ENCODE results near the gene OGDH.
A peak's percentile ranks its signal among the peaks of the same experiment; 100 is the strongest.

OGDH gene

DNA sequence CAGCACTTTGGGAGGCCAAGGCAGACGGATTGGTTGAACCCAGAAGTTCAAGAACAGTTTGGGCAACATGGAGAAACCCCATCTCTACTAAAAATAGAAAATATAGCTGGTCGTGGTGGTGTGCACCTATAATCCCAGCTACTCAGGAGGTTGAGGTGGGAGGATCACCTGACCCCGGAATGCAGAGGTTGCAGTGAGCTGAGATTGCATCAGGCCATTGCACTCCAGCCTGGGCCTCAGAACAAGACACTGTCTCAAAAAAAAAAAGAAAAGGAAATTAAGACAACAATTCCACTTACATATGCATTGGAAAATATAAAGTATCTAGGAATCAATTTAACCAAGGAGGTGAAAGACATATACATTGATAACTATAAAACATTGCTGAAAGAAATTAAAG is 7.2 kb upstream of the OGDH start:
- ATAC-seq (ENCODE audit: low read depth) (no peak), DNase-seq (ENCODE audit: low spot score) (no peak)
- Histone ChIP-seq H3K4me3 (ENCODE audit: severe bottlenecking) (no peak overlapping the region), H3K36me3 (ENCODE audit: low read depth) (no peaks in the 10 kb centered on the region), H3K27ac (ENCODE audit: poor library complexity, severe bottlenecking) (no peak overlapping the region), H3K9me3 (ENCODE audit: severe bottlenecking) (no peaks in the 10 kb centered on the region), H3K4me1 (ENCODE audit: insufficient read depth, poor library complexity, severe bottlenecking) (no peaks in the 10 kb centered on the region), H3K27me3 (ENCODE audit: insufficient read depth, poor library complexity, severe bottlenecking) (no peaks in the 10 kb centered on the region)
- TF ChIP-seq, protein P1, sequence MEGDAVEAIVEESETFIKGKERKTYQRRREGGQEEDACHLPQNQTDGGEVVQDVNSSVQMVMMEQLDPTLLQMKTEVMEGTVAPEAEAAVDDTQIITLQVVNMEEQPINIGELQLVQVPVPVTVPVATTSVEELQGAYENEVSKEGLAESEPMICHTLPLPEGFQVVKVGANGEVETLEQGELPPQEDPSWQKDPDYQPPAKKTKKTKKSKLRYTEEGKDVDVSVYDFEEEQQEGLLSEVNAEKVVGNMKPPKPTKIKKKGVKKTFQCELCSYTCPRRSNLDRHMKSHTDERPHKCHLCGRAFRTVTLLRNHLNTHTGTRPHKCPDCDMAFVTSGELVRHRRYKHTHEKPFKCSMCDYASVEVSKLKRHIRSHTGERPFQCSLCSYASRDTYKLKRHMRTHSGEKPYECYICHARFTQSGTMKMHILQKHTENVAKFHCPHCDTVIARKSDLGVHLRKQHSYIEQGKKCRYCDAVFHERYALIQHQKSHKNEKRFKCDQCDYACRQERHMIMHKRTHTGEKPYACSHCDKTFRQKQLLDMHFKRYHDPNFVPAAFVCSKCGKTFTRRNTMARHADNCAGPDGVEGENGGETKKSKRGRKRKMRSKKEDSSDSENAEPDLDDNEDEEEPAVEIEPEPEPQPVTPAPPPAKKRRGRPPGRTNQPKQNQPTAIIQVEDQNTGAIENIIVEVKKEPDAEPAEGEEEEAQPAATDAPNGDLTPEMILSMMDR (IDR thresholded peaks at IDR 0.05; ENCODE audit: poor library complexity, severe bottlenecking) = no peak

DNA sequence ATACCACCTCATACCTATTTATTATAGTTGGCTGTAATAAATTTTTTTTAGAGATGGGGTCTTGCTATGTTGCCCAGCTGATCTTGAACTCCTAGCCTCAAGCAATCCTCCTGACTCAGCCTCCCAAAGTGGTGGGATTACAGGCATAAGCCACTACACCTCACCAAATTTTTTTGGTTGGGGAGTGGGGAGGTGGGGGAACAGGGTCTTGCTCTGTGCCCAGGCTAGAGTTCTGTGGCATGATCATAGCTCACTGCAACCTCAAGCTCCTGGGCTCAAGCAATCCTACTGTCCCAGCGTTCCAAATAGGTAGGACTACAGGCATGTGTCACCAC is 3.9 kb upstream of the OGDH start:
- H3K9me3 ChIP-seq (ENCODE audit: severe bottlenecking) = no peaks in the 10 kb centered on the region
- H3K36me3 ChIP-seq (ENCODE audit: low read depth) = peaks cover 3% of the 10 kb centered on the region; the same call in 1 of the 2 replicates
- ATAC-seq (ENCODE audit: low read depth) (no peak), DNase-seq (ENCODE audit: low spot score) (no peak)
- TF ChIP-seq, protein P1 (IDR thresholded peaks at IDR 0.05; ENCODE audit: poor library complexity, severe bottlenecking) = no peak
- no peaks in the 10 kb centered on the region for H3K4me1 ChIP-seq (ENCODE audit: insufficient read depth, poor library complexity, severe bottlenecking)
- no peak overlapping the region for H3K27ac ChIP-seq (ENCODE audit: poor library complexity, severe bottlenecking)
- no peak overlapping the region for H3K4me3 ChIP-seq (ENCODE audit: severe bottlenecking)
- H3K27me3 ChIP-seq (ENCODE audit: insufficient read depth, poor library complexity, severe bottlenecking) = no peaks in the 10 kb centered on the region

DNA sequence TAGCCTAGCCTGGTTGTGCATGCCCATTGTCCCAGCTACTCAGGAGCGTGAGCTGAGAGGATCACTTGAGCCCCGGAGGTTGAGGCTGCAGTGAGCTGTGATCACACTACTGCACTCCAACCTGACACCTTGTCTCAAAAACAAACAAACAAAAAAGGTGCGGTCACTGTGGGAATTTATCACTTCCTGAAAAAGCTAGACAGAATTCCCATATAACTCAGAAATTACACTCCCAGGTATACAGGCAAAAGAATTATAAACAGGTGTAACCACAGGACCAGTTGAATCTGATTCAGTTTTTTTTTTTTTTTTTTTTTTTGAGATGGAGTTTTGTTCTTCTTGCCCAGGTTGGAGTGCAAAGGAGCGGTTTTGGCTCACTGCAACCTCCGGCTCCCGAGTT is 3.2 kb upstream of the OGDH start:
- no peaks in the 10 kb centered on the region for H3K4me1 ChIP-seq (ENCODE audit: insufficient read depth, poor library complexity, severe bottlenecking)
- no peak overlapping the region for H3K4me3 ChIP-seq (ENCODE audit: severe bottlenecking)
- ATAC-seq (ENCODE audit: low read depth) = no peak

DNA sequence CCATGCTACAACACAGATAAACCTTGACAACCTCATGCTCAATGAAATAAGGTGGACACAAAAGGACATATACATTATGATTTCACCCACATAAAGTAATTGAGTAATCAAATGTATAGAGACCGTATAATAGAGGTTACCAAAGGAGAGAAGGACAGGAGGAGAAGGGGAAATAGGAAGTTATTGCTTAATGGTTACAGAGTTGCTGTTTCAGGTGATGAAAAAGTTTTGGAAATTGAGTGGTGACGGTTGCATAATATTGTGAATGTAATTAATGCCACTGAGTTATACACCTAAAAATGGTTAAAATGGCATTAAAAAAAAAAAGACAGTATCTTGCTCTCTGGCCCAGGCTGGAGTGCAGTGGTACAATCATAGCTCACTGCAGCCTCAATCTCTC is 1.5 kb upstream of the OGDH start:
- no peak for ATAC-seq (ENCODE audit: low read depth)
- no peaks in the 10 kb centered on the region for H3K9me3 ChIP-seq (ENCODE audit: severe bottlenecking)
- DNase-seq (ENCODE audit: low spot score) = no peak
- H3K4me1 ChIP-seq (ENCODE audit: insufficient read depth, poor library complexity, severe bottlenecking) = peaks cover 7% of the 10 kb centered on the region
- no peaks in the 10 kb centered on the region for H3K27me3 ChIP-seq (ENCODE audit: insufficient read depth, poor library complexity, severe bottlenecking)
- TF ChIP-seq, protein P1 (IDR thresholded peaks at IDR 0.05; ENCODE audit: poor library complexity, severe bottlenecking) = no peak
- H3K27ac ChIP-seq (ENCODE audit: poor library complexity, severe bottlenecking) = no peak overlapping the region
- H3K36me3 ChIP-seq (ENCODE audit: low read depth) = peaks cover 12% of the 10 kb centered on the region
- no peak overlapping the region for H3K4me3 ChIP-seq (ENCODE audit: severe bottlenecking)

More for the DNA sequence above, 3.2 kb upstream of the OGDH start:
- Histone ChIP-seq H3K9me3 (ENCODE audit: severe bottlenecking) (no peaks in the 10 kb centered on the region), H3K36me3 (ENCODE audit: low read depth) (peaks cover 8% of the 10 kb centered on the region), H3K27ac (ENCODE audit: poor library complexity, severe bottlenecking) (no peak overlapping the region), H3K27me3 (ENCODE audit: insufficient read depth, poor library complexity, severe bottlenecking) (no peaks in the 10 kb centered on the region)
- DNase-seq (ENCODE audit: low spot score) = no peak
- TF ChIP-seq, protein P1 (IDR thresholded peaks at IDR 0.05; ENCODE audit: poor library complexity, severe bottlenecking) = no peak

DNA sequence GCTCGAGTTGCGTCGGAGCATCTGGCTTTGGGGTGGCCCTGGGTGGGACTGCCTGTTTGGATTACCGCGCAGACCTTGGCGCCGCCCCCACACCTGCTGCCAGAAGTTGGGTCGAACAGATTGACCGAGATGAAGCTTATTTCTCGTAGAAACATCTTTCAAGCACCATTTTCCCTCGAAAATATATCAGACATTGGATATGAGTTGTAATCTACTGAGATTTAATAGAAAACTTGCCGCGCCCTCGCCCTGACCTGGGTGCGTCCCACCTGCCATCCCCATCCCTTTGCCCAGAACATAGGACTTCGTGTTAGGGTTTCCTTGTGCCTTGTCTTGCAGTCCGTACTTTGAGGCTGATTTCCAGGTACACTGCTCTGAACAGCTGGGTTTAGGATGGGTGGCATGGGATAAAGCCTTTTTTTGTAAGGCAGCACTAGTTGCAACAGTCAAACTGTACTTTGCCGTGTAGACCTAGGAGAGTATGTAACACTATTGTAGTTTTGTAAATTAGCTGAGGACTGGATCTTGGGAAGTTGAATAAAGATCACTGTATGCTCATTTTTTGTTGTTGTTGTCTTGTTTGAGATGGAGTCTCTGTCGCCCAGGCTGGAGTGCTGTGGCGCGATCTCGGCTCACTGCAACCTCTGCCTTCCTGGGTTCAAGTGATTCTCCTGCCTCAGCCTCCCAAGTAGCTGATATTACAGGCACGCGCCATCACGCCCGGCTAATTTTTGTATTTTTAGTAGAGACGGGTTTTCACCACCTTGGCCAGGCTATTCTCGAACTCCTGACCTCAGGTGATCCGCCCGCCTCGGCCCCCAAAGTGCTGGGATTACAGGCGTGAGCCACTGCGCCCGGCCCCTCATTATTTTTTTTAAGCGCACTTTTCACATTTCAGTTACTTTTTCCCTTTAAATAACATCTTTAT is 978 bp downstream of the OGDH start:
- peak overlapping the region; percentile 63 for H3K27ac ChIP-seq (ENCODE audit: poor library complexity, severe bottlenecking)
- peak overlapping the region; percentile 87 for H3K4me3 ChIP-seq (ENCODE audit: severe bottlenecking)
- H3K36me3 ChIP-seq (ENCODE audit: low read depth) = peaks cover 12% of the 10 kb centered on the region
- ATAC-seq (ENCODE audit: low read depth) (no peak; the same call in 2 of the 3 replicates), DNase-seq (ENCODE audit: low spot score) (no peak)
- peaks cover 7% of the 10 kb centered on the region for H3K4me1 ChIP-seq (ENCODE audit: insufficient read depth, poor library complexity, severe bottlenecking)
- no peaks in the 10 kb centered on the region for H3K27me3 ChIP-seq (ENCODE audit: insufficient read depth, poor library complexity, severe bottlenecking)
- no peaks in the 10 kb centered on the region for H3K9me3 ChIP-seq (ENCODE audit: severe bottlenecking)
- TF ChIP-seq, protein P1 (IDR thresholded peaks at IDR 0.05; ENCODE audit: poor library complexity, severe bottlenecking) = no peak
